Effector memory CD4-positive, alpha-beta T cell (primary cell): ENCODE data around the gene ZNF547.

Experiments
- DNase-seq, 3 donors: peaks; one replicate each; pipeline ENCODE4 v3.0.0-alpha.2; 2020
- H3K27ac ChIP-seq: 2 replicates; pipeline ENCODE4 v1.7.0; 2013; ENCODE audit warnings: mild to moderate bottlenecking, low read length, moderate library complexity; ENCODE audit not compliant: insufficient read depth, poor library complexity, severe bottlenecking
- H3K27me3 ChIP-seq: replicated peaks from 2 replicates; pipeline ENCODE4 v1.7.0; 2013; ENCODE audit warnings: mild to moderate bottlenecking, low read length; ENCODE audit not compliant: insufficient read depth, control insufficient read depth, poor library complexity, severe bottlenecking
- H3K36me3 ChIP-seq: 2 replicates; pipeline ENCODE4 v1.7.0; 2013; ENCODE audit warnings: mild to moderate bottlenecking, low read length, moderate library complexity; ENCODE audit not compliant: control insufficient read depth, insufficient read depth
- H3K4me1 ChIP-seq: 2 replicates; pipeline ENCODE4 v1.7.0; 2013; ENCODE audit warnings: low read length, mild to moderate bottlenecking; ENCODE audit not compliant: control insufficient read depth, insufficient read depth, poor library complexity, severe bottlenecking
- H3K4me3 ChIP-seq: 2 replicates; pipeline ENCODE4 v1.7.0; 2013; ENCODE audit warnings: low read length, low read depth, mild to moderate bottlenecking; ENCODE audit not compliant: insufficient read depth, poor library complexity, severe bottlenecking
- H3K9me3 ChIP-seq: 2 replicates; pipeline ENCODE4 v1.7.0; 2013; ENCODE audit warnings: mild to moderate bottlenecking, low read length, moderate library complexity; ENCODE audit not compliant: control insufficient read depth
- total RNA-seq, 3 donors: gene quantifications; one replicate each; lab custom pipeline; 2026; lab: John Stamatoyannopoulos, UW

ZNF547 gene
- 0.19 to 0.96 (median 0.35) reads per million in 3 donors for total RNA-seq

DNA sequence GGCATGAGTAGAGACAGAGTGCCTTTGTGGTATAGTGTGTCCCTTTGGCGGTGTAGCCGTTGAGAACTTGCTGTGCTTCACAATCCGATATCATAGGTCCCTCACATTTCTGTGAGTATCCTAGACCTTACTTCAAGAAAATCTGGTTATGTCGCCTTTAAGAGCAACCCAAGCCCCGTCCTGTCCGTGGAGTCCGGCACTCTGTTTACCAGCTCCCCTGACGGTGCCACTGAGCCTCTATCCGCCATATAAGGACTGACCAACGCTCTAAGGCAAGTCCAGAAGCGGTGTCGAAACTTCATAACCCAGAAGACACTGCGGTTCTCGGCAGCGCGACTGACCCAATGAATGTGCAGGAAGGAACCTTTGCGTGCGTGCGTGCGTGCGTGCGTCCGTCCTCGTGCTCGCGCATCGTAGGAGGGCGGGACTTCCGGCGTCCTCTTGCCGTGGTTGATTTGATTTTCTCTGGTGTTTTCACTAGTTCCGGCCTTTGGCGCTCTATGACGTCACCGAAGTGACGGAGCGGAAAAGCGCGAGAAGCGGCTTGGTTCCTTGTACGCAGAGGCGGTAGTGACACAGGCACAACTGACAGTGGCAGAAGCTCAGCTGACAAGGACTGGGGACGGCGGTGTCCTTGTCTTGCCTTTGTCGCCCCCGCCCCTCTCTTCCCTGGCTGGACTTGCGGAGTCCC, at the start of gene ZNF547, which contains the start of gene TRAPPC2B:
Gene ZNF547, plus strand, starts transcription at position 555 of the 691 bp plus-strand sequence. CDS start 5,005 bp downstream, outside the sequence.
Gene TRAPPC2B, plus strand, starts transcription at position 555 of the 691 bp plus-strand sequence. CDS start 1,283 bp downstream, outside the sequence.
- Histone ChIP-seq H3K9me3 (no peaks in the 10 kb centered on the region), H3K4me1 (peaks cover 5% of the 10 kb centered on the region), H3K27ac (peak within 1 kb of the TSS; percentile 80), H3K27me3 (no peaks in the 10 kb centered on the region), H3K4me3 (peak within 1 kb of the TSS; percentile 66), H3K36me3 (no peaks in the 10 kb centered on the region)
- peak; percentile 96 for DNase-seq

DNA sequence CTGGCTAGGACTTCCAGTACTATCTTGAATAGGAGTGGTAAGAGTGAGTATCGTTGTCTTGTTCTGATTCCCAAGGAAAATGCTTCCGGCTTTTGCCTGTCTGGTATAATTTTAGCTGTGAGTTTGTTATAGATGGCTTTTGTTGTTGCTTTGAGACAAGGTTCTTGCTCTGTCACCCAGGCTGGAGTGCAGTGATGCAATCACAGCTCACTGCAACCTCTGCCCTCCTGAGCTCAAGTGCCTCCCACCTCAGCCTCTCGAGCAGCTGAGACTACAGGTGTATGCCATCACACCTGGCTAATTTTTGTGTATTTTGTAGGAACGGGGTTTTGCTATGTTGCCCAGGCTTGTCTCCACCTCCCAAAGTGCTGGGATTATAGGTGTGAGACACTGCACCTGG, 49.2 kb upstream of the ZNF547 start:
- Histone ChIP-seq H3K36me3 (no peaks in the 10 kb centered on the region), H3K27me3 (peaks cover 6% of the 10 kb centered on the region), H3K4me1 (no peaks in the 10 kb centered on the region), H3K9me3 (no peaks in the 10 kb centered on the region), H3K4me3 (no peak overlapping the region), H3K27ac (no peak overlapping the region)
- no peak for DNase-seq

GRCh38 chr19:57317503-57317902, 45.8 kb upstream of the ZNF547 start:
- DNase-seq: no peak
- Histone ChIP-seq H3K27ac (no peak overlapping the region), H3K4me1 (peaks cover 8% of the 10 kb centered on the region), H3K4me3 (no peak overlapping the region), H3K27me3 (peaks cover 6% of the 10 kb centered on the region), H3K36me3 (peaks cover 5% of the 10 kb centered on the region), H3K9me3 (no peaks in the 10 kb centered on the region)

DNA sequence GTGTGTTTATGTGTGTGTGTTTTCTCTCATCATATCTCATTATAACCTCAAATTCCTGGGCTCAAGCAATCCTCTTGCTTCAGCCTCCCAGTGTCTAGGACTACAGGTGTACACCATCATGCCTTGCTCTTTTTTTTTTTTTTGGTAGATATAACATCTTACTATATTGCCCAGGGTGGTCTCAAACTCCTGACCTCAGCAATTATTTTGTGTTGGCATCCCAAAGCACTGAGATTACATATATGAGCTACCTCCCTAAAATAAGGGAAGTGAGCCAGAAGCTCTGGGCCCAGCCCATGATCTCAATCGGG, 43.5 kb upstream of the ZNF547 start:
- peak overlapping the region; percentile 54 for H3K4me3 ChIP-seq
- peaks cover 21% of the 10 kb centered on the region for H3K36me3 ChIP-seq
- no peak for DNase-seq
- H3K4me1 ChIP-seq: peaks cover 8% of the 10 kb centered on the region
- peaks cover 6% of the 10 kb centered on the region for H3K27me3 ChIP-seq
- H3K9me3 ChIP-seq: peaks cover 5% of the 10 kb centered on the region
- peak overlapping the region; percentile 69 for H3K27ac ChIP-seq

DNA sequence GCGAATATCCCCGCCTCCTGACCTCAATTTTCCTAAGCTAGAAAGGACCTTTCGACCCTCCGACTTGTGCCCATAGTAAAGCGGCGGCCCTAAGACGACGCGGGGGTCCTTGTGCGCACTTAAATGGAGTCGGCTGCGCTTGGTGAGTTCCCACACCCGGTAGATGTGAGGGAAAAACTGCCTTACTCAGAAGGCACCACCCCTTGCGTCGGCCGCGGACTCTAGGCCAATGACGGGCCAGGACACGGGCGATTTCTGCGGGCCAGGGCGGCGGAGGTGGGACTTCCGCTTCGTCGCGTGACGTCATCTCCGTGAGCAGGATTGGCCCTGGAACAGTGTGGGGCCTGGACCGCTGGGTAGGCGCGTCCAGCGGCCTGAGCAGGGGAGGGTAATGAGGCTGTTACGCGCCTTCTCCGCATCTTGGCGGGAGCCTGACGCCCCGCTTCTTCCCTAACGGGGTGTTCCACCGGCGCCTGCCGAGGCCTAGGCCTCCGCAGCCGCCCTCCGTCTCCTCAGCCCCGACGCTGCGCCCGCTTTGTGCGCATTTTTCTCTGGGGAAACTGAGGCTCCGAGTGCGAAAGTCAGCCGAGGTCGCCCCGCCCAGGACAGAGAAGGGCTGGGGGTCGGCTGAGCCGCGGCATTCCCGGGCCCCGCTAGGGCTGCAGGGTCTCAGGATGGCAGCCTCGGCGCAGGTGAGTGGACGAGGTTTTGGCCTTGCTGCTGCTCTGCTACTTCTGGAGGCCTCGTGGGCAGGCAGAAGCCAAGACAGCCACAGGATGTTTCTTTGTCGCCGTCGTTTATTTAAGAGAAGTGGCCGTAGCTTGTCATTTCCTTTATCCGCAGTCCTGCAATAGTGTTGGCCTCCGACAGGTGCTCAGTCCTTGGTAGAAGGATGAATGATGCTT, 42.9 kb upstream of the ZNF547 start, which contains the start of gene ZNF543:
Gene ZNF543, plus strand, starts transcription at position 293 of the 905 bp plus-strand sequence. Its CDS starts 382 bp downstream, at position 675.
- Histone ChIP-seq H3K27ac (peak within 1 kb of the TSS; percentile 69), H3K4me3 (peak within 1 kb of the TSS; percentile 54), H3K4me1 (peaks cover 8% of the 10 kb centered on the region), H3K27me3 (peaks cover 6% of the 10 kb centered on the region), H3K36me3 (peaks cover 27% of the 10 kb centered on the region), H3K9me3 (peaks cover 5% of the 10 kb centered on the region)
- DNase-seq: peak; percentile 78 to 88 (median 83)

DNA sequence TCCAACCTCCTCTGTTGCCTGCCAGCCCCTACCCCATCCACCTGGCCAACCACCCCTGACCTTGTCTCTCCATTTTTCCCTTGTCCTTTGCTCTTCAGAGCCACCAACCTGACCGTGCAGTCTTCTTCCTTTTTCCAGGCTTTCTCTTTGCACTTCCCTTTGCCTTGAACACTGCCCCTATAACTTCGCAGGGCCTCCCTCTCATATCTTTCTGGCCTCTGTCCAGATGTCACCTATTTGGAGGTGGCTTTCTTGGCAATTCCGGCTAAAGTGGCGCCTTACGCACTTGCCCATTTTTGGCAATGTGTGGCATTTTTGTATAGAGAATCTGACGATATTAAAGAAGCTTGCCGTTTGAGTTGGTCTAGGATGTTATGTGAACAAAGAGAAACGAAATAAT, 42.2 kb upstream of the ZNF547 start:
- peaks cover 34% of the 10 kb centered on the region for H3K36me3 ChIP-seq
- peaks cover 8% of the 10 kb centered on the region for H3K4me1 ChIP-seq
- peak overlapping the region; percentile 54 for H3K4me3 ChIP-seq
- peaks cover 6% of the 10 kb centered on the region for H3K27me3 ChIP-seq
- no peak for DNase-seq
- H3K9me3 ChIP-seq: peaks cover 5% of the 10 kb centered on the region
- H3K27ac ChIP-seq: no peak overlapping the region

GRCh38 chr19:57321751-57322150, 41.6 kb upstream of the ZNF547 start:
- peaks cover 40% of the 10 kb centered on the region for H3K36me3 ChIP-seq
- H3K27me3 ChIP-seq: peaks cover 6% of the 10 kb centered on the region
- H3K4me1 ChIP-seq: peaks cover 8% of the 10 kb centered on the region
- peaks cover 5% of the 10 kb centered on the region for H3K9me3 ChIP-seq
- H3K4me3 ChIP-seq: no peak overlapping the region
- no peak for DNase-seq
- no peak overlapping the region for H3K27ac ChIP-seq

- Histone ChIP-seq H3K4me3 (no peak overlapping the region), H3K9me3 (peaks cover 21% of the 10 kb centered on the region), H3K27me3 (no peaks in the 10 kb centered on the region), H3K36me3 (peaks cover 63% of the 10 kb centered on the region), H3K4me1 (peaks cover 10% of the 10 kb centered on the region), H3K27ac (no peak overlapping the region)
- DNase-seq: no peak
Observed at GRCh38 chr19:57324992-57325391, 38.4 kb upstream of the ZNF547 start.

DNA sequence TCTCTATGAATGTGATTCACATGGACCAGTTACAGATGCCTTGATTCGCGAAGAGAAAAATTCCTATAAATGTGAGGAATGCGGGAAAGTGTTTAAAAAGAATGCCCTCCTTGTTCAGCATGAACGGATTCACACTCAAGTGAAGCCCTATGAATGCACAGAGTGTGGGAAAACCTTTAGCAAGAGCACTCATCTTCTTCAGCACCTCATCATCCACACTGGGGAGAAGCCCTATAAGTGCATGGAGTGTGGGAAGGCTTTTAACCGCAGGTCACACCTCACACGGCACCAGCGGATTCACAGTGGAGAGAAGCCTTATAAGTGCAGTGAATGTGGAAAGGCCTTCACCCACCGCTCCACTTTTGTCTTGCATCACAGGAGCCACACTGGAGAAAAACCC, 35.4 kb upstream of the ZNF547 start:
- peaks cover 21% of the 10 kb centered on the region for H3K9me3 ChIP-seq

DNA sequence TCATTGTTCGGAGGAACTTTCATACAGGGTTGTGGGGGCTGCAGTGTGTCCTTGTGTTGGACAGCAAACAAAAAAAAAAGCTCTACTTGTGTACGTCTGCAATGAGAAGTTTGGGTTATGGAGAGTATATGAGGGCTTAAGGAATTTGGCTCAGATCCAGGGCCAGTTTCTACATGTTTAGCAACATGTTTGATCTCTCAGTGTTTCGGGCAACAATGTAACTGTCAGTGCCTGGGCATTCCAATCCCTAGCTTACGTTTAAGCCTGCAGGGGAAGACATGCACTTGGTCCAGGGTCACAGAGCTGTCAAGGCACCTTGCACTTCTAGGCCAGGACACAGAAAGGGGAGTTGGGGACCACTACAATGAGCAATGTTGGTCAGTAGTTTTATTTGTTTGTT, 29.2 kb upstream of the ZNF547 start:
- no peak overlapping the region for H3K27ac ChIP-seq
- no peaks in the 10 kb centered on the region for H3K27me3 ChIP-seq
- H3K9me3 ChIP-seq: no peaks in the 10 kb centered on the region
- peaks cover 4% of the 10 kb centered on the region for H3K4me1 ChIP-seq
- H3K36me3 ChIP-seq: no peaks in the 10 kb centered on the region
- no peak for DNase-seq
- H3K4me3 ChIP-seq: no peak overlapping the region

More for the DNA sequence above, 35.4 kb upstream of the ZNF547 start:
- no peak for DNase-seq
- H3K27me3 ChIP-seq: no peaks in the 10 kb centered on the region
- peaks cover 58% of the 10 kb centered on the region for H3K36me3 ChIP-seq
- peaks cover 4% of the 10 kb centered on the region for H3K4me1 ChIP-seq
- H3K4me3 ChIP-seq: no peak overlapping the region
- no peak overlapping the region for H3K27ac ChIP-seq
